ENCODE results near the gene EXOC4. TPM values are rescaled to one million over a fixed set of nuclear protein-coding genes. Genes with fewer than 3 reads are reported as not detected.

EXOC4 gene
- total and polyA plus RNA-seq, 2 donors (not counting 3 experiments of a cell fraction or from before 2014, with no cell fraction given): 20.3 to 73.1 TPM

DNA sequence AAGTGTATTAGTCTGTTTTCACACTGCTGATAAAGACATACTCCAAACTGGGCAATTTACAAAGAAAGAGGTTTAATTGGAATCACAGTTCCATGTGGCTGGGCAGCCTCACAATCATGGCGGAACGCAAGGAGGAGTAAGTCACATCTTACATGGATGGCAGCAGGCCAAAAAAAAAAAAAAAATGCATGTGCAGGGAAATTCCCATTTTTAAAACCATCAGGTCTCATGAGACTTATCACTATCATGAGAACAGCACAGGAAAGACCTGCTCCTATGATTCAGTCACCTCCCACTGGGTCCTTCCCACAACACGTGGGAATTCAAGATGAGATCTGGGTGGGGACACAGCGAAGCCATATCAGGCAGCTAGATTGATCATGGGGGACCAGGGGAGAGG, 136.8 kb downstream of the EXOC4 start:
- Histone ChIP-seq H3K9ac (replicated peaks; ENCODE audit: extremely low read depth, insufficient read depth, low read length) (no peak overlapping the region), H2AFZ (ENCODE audit: low read depth, low read length) (no peak overlapping the region), H3K4me3 (replicated peaks in 1 of 3; ENCODE audit: insufficient read depth in 1 of 3, low read depth in 1 of 3, low read length in 3 of 3) (no peak overlapping the region), H3K79me2 (ENCODE audit: control insufficient read depth, insufficient read depth, low read length) (no peaks in the 10 kb centered on the region), H3K36me3 (ENCODE audit: control insufficient read depth in 2 of 2, extremely low read depth in 1 of 2, insufficient read depth in 2 of 2, low read length in 2 of 2) (no peaks in the 10 kb centered on the region), H3K4me1 (ENCODE audit: control insufficient read depth, extremely low read depth, insufficient read depth, low read length) (no peaks in the 10 kb centered on the region), H3K9me1 (replicated peaks; ENCODE audit: control insufficient read depth, extremely low read depth, insufficient read depth, low read length) (no peaks in the 10 kb centered on the region), H3K27me3 (ENCODE audit: control insufficient read depth in 2 of 2, insufficient read depth in 2 of 2, low read length in 2 of 2) (no peaks in the 10 kb centered on the region), H4K20me1 (replicated peaks; ENCODE audit: control insufficient read depth, extremely low read depth, insufficient read depth, low read length) (no peaks in the 10 kb centered on the region), H3K4me2 (ENCODE audit: insufficient read depth, low read length) (no peak overlapping the region), H3K27ac (ENCODE audit: insufficient read depth, low read depth, low read length) (no peak overlapping the region), H3K9me3 (replicated peaks; ENCODE audit: control insufficient read depth, insufficient read depth, low read length) (no peaks in the 10 kb centered on the region)
- ChIA-PET CTCF (interaction anchor here (1.0 kb wide), 1 partner anchor 16 kb away, joined by 3 read pairs; no protein-coding TSS in a partner anchor), POLR2A (no interaction called here)
- no TSS peak for BruUV-seq (replicated peaks)
- intact Hi-C loops (cut with micrococcal nuclease) (no loop called here), dilution Hi-C loops (cut with MboI; ENCODE audit: extremely low pct_ligation_motif_present, low sequenced_read_pairs) (no loop called here)
- TF ChIP-seq, protein P1, sequence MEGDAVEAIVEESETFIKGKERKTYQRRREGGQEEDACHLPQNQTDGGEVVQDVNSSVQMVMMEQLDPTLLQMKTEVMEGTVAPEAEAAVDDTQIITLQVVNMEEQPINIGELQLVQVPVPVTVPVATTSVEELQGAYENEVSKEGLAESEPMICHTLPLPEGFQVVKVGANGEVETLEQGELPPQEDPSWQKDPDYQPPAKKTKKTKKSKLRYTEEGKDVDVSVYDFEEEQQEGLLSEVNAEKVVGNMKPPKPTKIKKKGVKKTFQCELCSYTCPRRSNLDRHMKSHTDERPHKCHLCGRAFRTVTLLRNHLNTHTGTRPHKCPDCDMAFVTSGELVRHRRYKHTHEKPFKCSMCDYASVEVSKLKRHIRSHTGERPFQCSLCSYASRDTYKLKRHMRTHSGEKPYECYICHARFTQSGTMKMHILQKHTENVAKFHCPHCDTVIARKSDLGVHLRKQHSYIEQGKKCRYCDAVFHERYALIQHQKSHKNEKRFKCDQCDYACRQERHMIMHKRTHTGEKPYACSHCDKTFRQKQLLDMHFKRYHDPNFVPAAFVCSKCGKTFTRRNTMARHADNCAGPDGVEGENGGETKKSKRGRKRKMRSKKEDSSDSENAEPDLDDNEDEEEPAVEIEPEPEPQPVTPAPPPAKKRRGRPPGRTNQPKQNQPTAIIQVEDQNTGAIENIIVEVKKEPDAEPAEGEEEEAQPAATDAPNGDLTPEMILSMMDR (IDR thresholded peaks at IDR 0.05; ENCODE audit: extremely low read depth in 1 of 2, insufficient read depth in 1 of 2, low read depth in 1 of 2, low read length in 2 of 2): no peak
- TF ChIP-seq, protein P2, sequence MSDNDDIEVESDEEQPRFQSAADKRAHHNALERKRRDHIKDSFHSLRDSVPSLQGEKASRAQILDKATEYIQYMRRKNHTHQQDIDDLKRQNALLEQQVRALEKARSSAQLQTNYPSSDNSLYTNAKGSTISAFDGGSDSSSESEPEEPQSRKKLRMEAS (IDR thresholded peaks at IDR 0.05; ENCODE audit: insufficient read depth, insufficient read length): no peak
- no peak for TF ChIP-seq JUN (IDR thresholded peaks at IDR 0.05; ENCODE audit: borderline replicate concordance, insufficient read depth, insufficient read length, low read depth)
- TF ChIP-seq POLR2A (IDR thresholded peaks at IDR 0.05; ENCODE audit: low read depth, low read length): no peak
- no peak for TF ChIP-seq POLR2AphosphoS5 (IDR thresholded peaks at IDR 0.05; ENCODE audit: insufficient read depth, low read depth, low read length)
- TF ChIP-seq FOS (IDR thresholded peaks at IDR 0.05; ENCODE audit: borderline replicate concordance, insufficient read depth, low read length): no peak
- TF ChIP-seq GATA2 (IDR thresholded peaks at IDR 0.05; ENCODE audit: insufficient read depth, insufficient read length, low read depth, low read length): no peak
- TF ChIP-seq MYC (IDR thresholded peaks at IDR 0.05; ENCODE audit: low read depth, low read length): no peak
- TF ChIP-seq EZH2 (IDR thresholded peaks at IDR 0.05; ENCODE audit: borderline replicate concordance, low read depth, low read length, severe bottlenecking): no peak
- no peak for DNase-seq (ENCODE audit: low read depth, low spot score)
- no peak for FAIRE-seq
